Dendritic cell treated with granulocyte-macrophage colony-stimulating factor and Interleukin-4, amounts not matched to agents 40 ng/mL and 50 ng/mL, for 4 days (primary cell): Measurements from ENCODE around the gene TPRKB.
A peak's percentile ranks its signal among the peaks of the same experiment; 100 is the strongest.
"Not testable (repeated sequence)": the region's sequence is repeated elsewhere in the genome, so short reads cannot be mapped to it uniquely, and the experiment has no call there.

ENCODE experiments used
- H3K27ac Mint-ChIP-seq: one replicate; pipeline ENCODE4 v1.8.0; 2022; ENCODE audit warnings: mild to moderate bottlenecking, mixed read lengths
- H3K27me3 Mint-ChIP-seq: one replicate; pipeline ENCODE4 v1.8.0; 2022; ENCODE audit warnings: mild to moderate bottlenecking, mixed read lengths
- H3K36me3 Mint-ChIP-seq: one replicate; pipeline ENCODE4 v1.8.0; 2022; ENCODE audit warnings: low read depth, mixed read lengths
- H3K4me1 Mint-ChIP-seq: one replicate; pipeline ENCODE4 v1.8.0; 2022; ENCODE audit warnings: low read depth, mixed read lengths
- H3K4me3 Mint-ChIP-seq: one replicate; pipeline ENCODE4 v1.8.0; 2022; ENCODE audit warnings: mild to moderate bottlenecking, moderate library complexity, mixed read lengths
- H3K9me3 Mint-ChIP-seq: one replicate; pipeline ENCODE4 v1.8.0; 2022; ENCODE audit warnings: mixed read lengths
- intact Hi-C: fragments of 100-400 bp; cut with micrococcal nuclease; formaldehyde crosslinking; loops from one replicate; pipeline ENCODE4 v1.15.0; 2022

TPRKB gene

GRCh38 chr2:73718851-73719621 is 18.1 kb downstream of the TPRKB start:
- Mint-ChIP-seq H3K36me3 (peaks cover 6% of the 10 kb centered on the region), H3K27ac (peak overlapping the region; percentile 92), H3K27me3 (no peaks in the 10 kb centered on the region), H3K9me3 (peaks cover under 1% of the 10 kb centered on the region), H3K4me3 (no peak overlapping the region), H3K4me1 (peaks cover 56% of the 10 kb centered on the region)
- intact Hi-C loops = no loop called here

- no peaks in the 10 kb centered on the region for H3K27me3 Mint-ChIP-seq
- H3K4me1 Mint-ChIP-seq = peaks cover 53% of the 10 kb centered on the region
- H3K27ac Mint-ChIP-seq = peak overlapping the region; percentile 92
- intact Hi-C loops = no loop called here
- peaks cover 11% of the 10 kb centered on the region for H3K36me3 Mint-ChIP-seq
- H3K4me3 Mint-ChIP-seq = no peak overlapping the region
- H3K9me3 Mint-ChIP-seq = peaks cover 7% of the 10 kb centered on the region
Observed at GRCh38 chr2:73718421-73718820, 18.7 kb downstream of the TPRKB start.

GRCh38 chr2:73717695-73718094 is 19.4 kb downstream of the TPRKB start:
- intact Hi-C loops, H3K27me3 Mint-ChIP-seq, H3K4me3 Mint-ChIP-seq: not testable (repeated sequence)
- Mint-ChIP-seq H3K4me1 (peaks cover 45% of the 10 kb centered on the region), H3K27ac (peak overlapping the region; percentile 92), H3K36me3 (peaks cover 11% of the 10 kb centered on the region), H3K9me3 (peaks cover 13% of the 10 kb centered on the region)

DNA sequence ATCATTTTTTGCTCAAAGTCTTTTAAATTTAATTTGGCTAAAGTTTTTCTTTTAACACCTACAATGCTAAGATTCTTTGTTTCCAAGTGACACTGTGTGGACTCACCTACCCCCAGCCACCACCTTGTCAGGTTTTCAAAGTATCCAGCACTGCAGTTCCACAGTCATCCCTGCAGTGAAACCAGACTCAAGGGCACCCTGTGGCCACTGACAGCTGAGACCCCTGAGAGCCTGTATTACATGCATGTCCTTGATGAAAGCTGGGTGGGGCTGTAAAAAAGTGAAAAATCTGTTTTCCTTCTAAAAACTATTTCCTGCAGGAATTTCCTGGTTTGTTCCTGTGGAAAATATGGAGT is 19.9 kb downstream of the TPRKB start:
- Mint-ChIP-seq H3K27me3 (no peaks in the 10 kb centered on the region), H3K9me3 (peaks cover 13% of the 10 kb centered on the region), H3K4me3 (peak overlapping the region; percentile 80), H3K36me3 (peaks cover 11% of the 10 kb centered on the region), H3K4me1 (peaks cover 41% of the 10 kb centered on the region), H3K27ac (peak overlapping the region; percentile 92)
- intact Hi-C loops = no loop called here

- Mint-ChIP-seq H3K4me1 (peaks cover 37% of the 10 kb centered on the region), H3K36me3 (peaks cover 11% of the 10 kb centered on the region), H3K4me3 (peak overlapping the region; percentile 80), H3K9me3 (peaks cover 13% of the 10 kb centered on the region), H3K27ac (peak overlapping the region; percentile 92), H3K27me3 (no peaks in the 10 kb centered on the region)
- intact Hi-C loops = loop anchor here (1.0 kb wide), 1 partner anchor 21 kb away; the partner anchor contains the start of gene TPRKB
Observed at GRCh38 chr2:73716543-73717250, 20.4 kb downstream of the TPRKB start.

DNA sequence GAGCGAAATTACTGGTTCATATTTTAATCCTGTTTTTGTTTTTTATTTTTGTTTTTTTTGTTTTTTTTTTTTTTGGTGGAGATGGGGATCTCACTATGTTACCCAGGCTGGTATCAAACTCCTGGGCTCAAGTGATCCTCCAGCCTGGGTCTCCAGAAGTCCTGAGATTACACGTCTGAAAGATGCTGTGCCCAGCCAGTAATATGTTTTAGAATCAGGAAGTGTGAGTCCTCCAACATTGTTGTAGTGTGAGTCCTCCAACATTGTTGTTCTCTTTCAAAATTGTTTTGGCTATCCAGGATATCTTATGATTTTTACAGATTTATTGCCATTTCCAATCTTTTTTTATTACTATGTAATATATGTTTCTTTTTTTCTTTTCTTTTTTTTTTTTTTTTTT is 23.1 kb downstream of the TPRKB start:
- H3K9me3 Mint-ChIP-seq = peaks cover 22% of the 10 kb centered on the region
- peaks cover 11% of the 10 kb centered on the region for H3K36me3 Mint-ChIP-seq
- no peak overlapping the region for H3K4me3 Mint-ChIP-seq
- intact Hi-C loops = no loop called here
- no peak overlapping the region for H3K27ac Mint-ChIP-seq
- H3K4me1 Mint-ChIP-seq = peaks cover 31% of the 10 kb centered on the region
- peaks cover 7% of the 10 kb centered on the region for H3K27me3 Mint-ChIP-seq

GRCh38 chr2:73708527-73708926 is 28.6 kb downstream of the TPRKB start:
- intact Hi-C loops = no loop called here
- peaks cover 37% of the 10 kb centered on the region for H3K4me1 Mint-ChIP-seq
- peaks cover 16% of the 10 kb centered on the region for H3K9me3 Mint-ChIP-seq
- H3K27ac Mint-ChIP-seq = peak overlapping the region; percentile 32
- H3K27me3 Mint-ChIP-seq = peaks cover 11% of the 10 kb centered on the region
- H3K4me3 Mint-ChIP-seq = no peak overlapping the region
- H3K36me3 Mint-ChIP-seq = peaks cover 7% of the 10 kb centered on the region

DNA sequence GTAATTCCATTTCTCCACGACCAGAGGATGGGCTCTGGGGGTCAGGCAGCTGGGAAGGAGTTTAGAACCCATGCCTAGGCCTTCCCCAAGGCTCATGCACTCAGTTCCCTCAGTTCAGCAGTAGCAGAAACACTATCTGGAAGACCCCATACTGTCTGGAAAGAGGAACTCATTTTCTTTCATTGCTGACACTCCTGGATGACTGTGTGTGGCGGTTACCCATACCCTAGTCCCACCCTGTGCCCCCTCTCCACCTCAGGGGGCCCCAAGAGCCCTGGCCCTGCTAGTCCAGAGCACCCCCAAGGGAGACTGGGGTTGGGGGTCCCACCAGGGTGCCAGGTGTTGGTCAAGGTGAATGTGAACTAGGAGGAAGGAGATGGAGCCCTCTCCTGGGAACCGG is 29.5 kb downstream of the TPRKB start:
- H3K4me3 Mint-ChIP-seq = no peak overlapping the region
- H3K9me3 Mint-ChIP-seq = peaks cover 9% of the 10 kb centered on the region
- H3K4me1 Mint-ChIP-seq = peaks cover 46% of the 10 kb centered on the region
- H3K27ac Mint-ChIP-seq = no peak overlapping the region
- H3K36me3 Mint-ChIP-seq = peaks cover 5% of the 10 kb centered on the region
- intact Hi-C loops = no loop called here
- peaks cover 11% of the 10 kb centered on the region for H3K27me3 Mint-ChIP-seq

DNA sequence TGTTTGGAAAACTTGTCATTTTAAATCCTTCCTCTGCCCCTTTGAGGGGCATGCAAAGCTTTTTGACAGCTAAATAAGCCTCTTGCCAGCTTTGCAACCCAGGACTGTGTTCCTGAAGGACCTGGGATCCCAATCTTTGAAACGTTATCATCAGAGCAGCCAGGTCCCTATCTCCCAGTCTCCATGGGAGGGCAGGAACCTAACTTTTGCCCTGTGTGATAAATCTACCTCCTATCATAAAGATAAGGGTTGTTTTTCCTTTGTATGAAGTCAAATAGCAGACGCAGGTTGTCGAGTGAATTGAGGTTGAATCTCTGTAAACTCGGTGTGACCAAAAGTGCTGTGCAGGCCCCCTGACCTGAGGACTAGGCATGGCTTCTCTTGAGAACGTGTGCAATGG is 30.1 kb downstream of the TPRKB start:
- Mint-ChIP-seq H3K36me3 (peaks cover 5% of the 10 kb centered on the region), H3K4me3 (no peak overlapping the region), H3K27me3 (peaks cover 12% of the 10 kb centered on the region), H3K27ac (no peak overlapping the region), H3K4me1 (peaks cover 52% of the 10 kb centered on the region), H3K9me3 (peaks cover 9% of the 10 kb centered on the region)
- intact Hi-C loops = no loop called here

- H3K9me3 Mint-ChIP-seq = peaks cover 9% of the 10 kb centered on the region
- H3K27me3 Mint-ChIP-seq = peaks cover 6% of the 10 kb centered on the region
- peaks cover 72% of the 10 kb centered on the region for H3K4me1 Mint-ChIP-seq
- peaks cover 5% of the 10 kb centered on the region for H3K36me3 Mint-ChIP-seq
- intact Hi-C loops = no loop called here
- H3K4me3 Mint-ChIP-seq = no peak overlapping the region
- peak overlapping the region; percentile 79 for H3K27ac Mint-ChIP-seq
Observed at GRCh38 chr2:73705091-73705490, 32.1 kb downstream of the TPRKB start.

DNA sequence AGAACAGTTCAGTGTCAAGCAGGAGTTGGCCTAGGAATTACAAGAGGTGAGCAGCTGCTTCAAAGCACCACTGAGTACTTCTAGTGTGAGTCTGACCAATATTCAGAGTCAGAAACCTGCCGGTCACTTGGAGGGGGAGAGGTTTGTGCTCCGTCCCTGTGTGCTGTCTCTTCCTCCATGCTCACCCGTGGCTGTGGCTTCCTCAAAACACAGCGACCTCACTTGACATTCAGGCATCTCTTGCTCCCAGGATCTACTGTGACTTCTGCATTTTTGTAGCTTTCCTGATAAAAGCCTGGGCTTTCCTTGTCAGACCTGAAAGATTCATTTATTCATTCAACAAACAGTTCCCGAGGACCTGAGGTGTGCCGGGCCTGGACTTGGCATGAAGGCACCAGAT is 32.9 kb downstream of the TPRKB start:
- Mint-ChIP-seq H3K9me3 (peaks cover under 1% of the 10 kb centered on the region), H3K27me3 (peaks cover 6% of the 10 kb centered on the region), H3K27ac (peak overlapping the region; percentile 79), H3K4me3 (no peak overlapping the region), H3K4me1 (peaks cover 80% of the 10 kb centered on the region), H3K36me3 (peaks cover 5% of the 10 kb centered on the region)
- intact Hi-C loops = loop anchor here (5.0 kb wide), 1 partner anchor 33 kb away; the partner anchor contains the start of gene TPRKB

DNA sequence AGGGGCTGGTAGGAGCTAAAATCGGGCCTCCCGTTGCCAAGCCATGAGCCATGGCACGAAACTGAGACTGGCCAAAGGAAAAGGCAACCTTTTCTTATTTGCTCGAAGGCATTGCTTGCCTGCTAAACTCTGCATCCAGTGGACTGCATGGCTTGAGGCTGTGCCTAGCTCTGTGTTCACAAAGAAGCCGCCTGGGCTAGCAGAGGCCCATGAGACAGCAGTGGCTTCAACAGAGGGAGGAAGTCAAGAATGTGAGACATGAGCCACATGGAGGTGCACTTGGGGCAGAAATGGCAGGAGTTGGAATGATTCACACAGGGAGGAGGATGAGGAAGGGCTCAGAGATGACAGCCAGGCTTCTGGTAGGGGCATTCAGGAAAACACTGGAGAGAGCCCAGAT is 33.5 kb downstream of the TPRKB start:
- H3K4me3 Mint-ChIP-seq = no peak overlapping the region
- peaks cover 81% of the 10 kb centered on the region for H3K4me1 Mint-ChIP-seq
- peak overlapping the region; percentile 79 for H3K27ac Mint-ChIP-seq
- peaks cover 1% of the 10 kb centered on the region for H3K36me3 Mint-ChIP-seq
- H3K9me3 Mint-ChIP-seq = no peaks in the 10 kb centered on the region
- peaks cover 6% of the 10 kb centered on the region for H3K27me3 Mint-ChIP-seq
- intact Hi-C loops = loop anchor here (5.0 kb wide), 1 partner anchor 34 kb away; the partner anchor contains the start of gene TPRKB

GRCh38 chr2:73702852-73703493 is 34.2 kb downstream of the TPRKB start:
- H3K27me3 Mint-ChIP-seq, H3K27ac Mint-ChIP-seq, H3K9me3 Mint-ChIP-seq, H3K36me3 Mint-ChIP-seq, H3K4me3 Mint-ChIP-seq: not testable (repeated sequence)
- intact Hi-C loops = loop anchor here (5.0 kb wide), 1 partner anchor 34 kb away; the partner anchor contains the start of gene TPRKB
- H3K4me1 Mint-ChIP-seq = peaks cover 77% of the 10 kb centered on the region
